Neural cell (in vitro differentiated cells): ENCODE data around the gene DUS1L.

Experiments used
- EZH2 ChIP-seq: fragments of 200-600, 300-800 bp; shearing (Covaris generic), sonication (generic); IDR thresholded peaks from 2 replicates; pipeline ENCODE4 v1.6.1; 2014; ENCODE audit warnings: antibody characterized with exemption, low read length, borderline replicate concordance, mild to moderate bottlenecking; ENCODE audit not compliant: insufficient read depth, poor library complexity, severe bottlenecking
- MXI1 ChIP-seq: fragments of 450-650 bp; conservative IDR thresholded peaks from 2 replicates; pipeline ENCODE4 v1.6.1; 2014; ENCODE audit warnings: antibody characterized with exemption, mild to moderate bottlenecking; ENCODE audit not compliant: poor library complexity, severe bottlenecking
- POLR2AphosphoS5 ChIP-seq: IDR thresholded peaks from 2 replicates; pipeline ENCODE4 v1.6.1; 2012
- RAD21 ChIP-seq: fragments of 450-650 bp; conservative IDR thresholded peaks from 2 replicates; pipeline ENCODE4 v1.6.1; 2014; ENCODE audit warnings: antibody characterized with exemption, mild to moderate bottlenecking, moderate library complexity
- SMC3 ChIP-seq: fragments of 450-650 bp; conservative IDR thresholded peaks from 2 replicates; pipeline ENCODE4 v1.6.1; 2014; ENCODE audit warnings: antibody characterized with exemption, mild to moderate bottlenecking, moderate library complexity; ENCODE audit not compliant: poor library complexity
- TAF1 ChIP-seq: IDR thresholded peaks from 2 replicates; pipeline ENCODE4 v1.6.1; 2012; ENCODE audit warnings: low read depth
- TF ChIP-seq, protein P1 (sequence below): fragments of 450-650 bp; IDR thresholded peaks from 2 replicates; pipeline ENCODE4 v1.5.1; 2014; ENCODE audit warnings: antibody characterized with exemption, mild to moderate bottlenecking, moderate library complexity; ENCODE audit not compliant: poor library complexity, severe bottlenecking

DNA sequence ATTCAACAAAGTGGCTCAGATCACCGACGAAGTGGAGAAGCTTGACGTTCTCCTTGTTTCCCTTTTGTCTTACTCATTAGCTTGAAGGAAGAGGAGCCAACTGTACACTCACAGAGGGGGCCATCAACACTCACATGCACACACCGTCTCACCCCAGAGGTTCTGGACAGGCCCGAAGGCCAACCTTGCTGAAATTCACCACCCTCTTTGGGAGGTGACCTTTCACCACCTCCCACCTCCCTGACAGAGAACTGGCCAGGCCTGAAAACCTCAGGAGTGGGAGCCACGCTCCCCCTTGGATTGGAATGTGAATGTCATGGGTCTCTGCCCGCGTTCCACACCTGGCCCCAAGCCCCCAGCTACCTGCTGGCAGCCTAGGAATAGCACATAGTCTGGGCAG lies 30.1 kb downstream of the DUS1L start:
- TF ChIP-seq, protein P1, sequence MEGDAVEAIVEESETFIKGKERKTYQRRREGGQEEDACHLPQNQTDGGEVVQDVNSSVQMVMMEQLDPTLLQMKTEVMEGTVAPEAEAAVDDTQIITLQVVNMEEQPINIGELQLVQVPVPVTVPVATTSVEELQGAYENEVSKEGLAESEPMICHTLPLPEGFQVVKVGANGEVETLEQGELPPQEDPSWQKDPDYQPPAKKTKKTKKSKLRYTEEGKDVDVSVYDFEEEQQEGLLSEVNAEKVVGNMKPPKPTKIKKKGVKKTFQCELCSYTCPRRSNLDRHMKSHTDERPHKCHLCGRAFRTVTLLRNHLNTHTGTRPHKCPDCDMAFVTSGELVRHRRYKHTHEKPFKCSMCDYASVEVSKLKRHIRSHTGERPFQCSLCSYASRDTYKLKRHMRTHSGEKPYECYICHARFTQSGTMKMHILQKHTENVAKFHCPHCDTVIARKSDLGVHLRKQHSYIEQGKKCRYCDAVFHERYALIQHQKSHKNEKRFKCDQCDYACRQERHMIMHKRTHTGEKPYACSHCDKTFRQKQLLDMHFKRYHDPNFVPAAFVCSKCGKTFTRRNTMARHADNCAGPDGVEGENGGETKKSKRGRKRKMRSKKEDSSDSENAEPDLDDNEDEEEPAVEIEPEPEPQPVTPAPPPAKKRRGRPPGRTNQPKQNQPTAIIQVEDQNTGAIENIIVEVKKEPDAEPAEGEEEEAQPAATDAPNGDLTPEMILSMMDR = no peak
- TF ChIP-seq TAF1 = no peak
- no peak for TF ChIP-seq SMC3
- no peak for TF ChIP-seq MXI1
- no peak for TF ChIP-seq EZH2
- no peak for TF ChIP-seq POLR2AphosphoS5
- no peak for TF ChIP-seq RAD21
